Neural progenitor cell (in vitro differentiated cells): ENCODE measurements around the gene PPA2. TPM values are rescaled to one million over a fixed set of nuclear protein-coding genes. Genes with fewer than 3 reads are reported as not detected.

Experiments
- DNase-seq: peaks from one replicate; pipeline ENCODE4 v3.0.0-alpha.2; 2016; ENCODE audit warnings: low spot score
- H2AFZ ChIP-seq: fragments of 200-600 bp; sonication (generic); replicated peaks from 2 replicates; pipeline ENCODE4 v1.6.1; 2016; ENCODE audit warnings: antibody characterized with exemption
- H3F3A ChIP-seq: fragments of 200-600 bp; sonication (generic); 2 replicates; pipeline ENCODE4 v1.6.1; 2016; ENCODE audit warnings: antibody characterized with exemption, low read depth
- H3K27ac ChIP-seq: fragments of 200-600 bp; sonication (generic); 2 replicates; pipeline ENCODE4 v1.5.1; 2016; ENCODE audit warnings: mild to moderate bottlenecking
- H3K27me3 ChIP-seq: fragments of 200-600 bp; sonication (generic); 2 replicates; pipeline ENCODE4 v1.6.1; 2016; ENCODE audit warnings: mild to moderate bottlenecking, moderate library complexity
- H3K36me3 ChIP-seq: fragments of 200-600 bp; sonication (generic); 2 replicates; pipeline ENCODE4 v1.5.1; 2016
- H3K4me1 ChIP-seq: fragments of 200-600 bp; sonication (generic); 2 replicates; pipeline ENCODE4 v1.6.1; 2016; ENCODE audit warnings: mixed run types
- H3K4me2 ChIP-seq: fragments of 200-600 bp; sonication (generic); 2 replicates; pipeline ENCODE4 v1.6.1; 2016
- H3K4me3 ChIP-seq: fragments of 200-600 bp; sonication (generic); 2 replicates; pipeline ENCODE4 v1.5.1; 2016
- H3K79me2 ChIP-seq: fragments of 200-600 bp; sonication (generic); 2 replicates; pipeline ENCODE4 v1.6.1; 2016; ENCODE audit warnings: low read depth
- H3K9ac ChIP-seq: fragments of 200-600 bp; sonication (generic); 2 replicates; pipeline ENCODE4 v1.6.1; 2016
- H3K9me3 ChIP-seq: fragments of 200-600 bp; sonication (generic); 2 replicates; pipeline ENCODE4 v1.5.1; 2016; ENCODE audit warnings: low read depth
- H4K20me1 ChIP-seq: fragments of 200-600 bp; sonication (generic); 2 replicates; pipeline ENCODE4 v1.6.1; 2016; ENCODE audit warnings: low read depth
- H3K27ac Mint-ChIP-seq: 3 replicates; pipeline ENCODE4 v1.8.0; 2021; ENCODE audit warnings: mixed read lengths
- H3K27me3 Mint-ChIP-seq: 2 replicates; pipeline ENCODE4 v1.8.0; 2022; ENCODE audit warnings: low read depth, mild to moderate bottlenecking, inconsistent platforms, moderate library complexity, mixed read lengths; ENCODE audit not compliant: insufficient read depth
- H3K36me3 Mint-ChIP-seq: 3 replicates; pipeline ENCODE4 v1.8.0; 2021; ENCODE audit warnings: mixed read lengths
- H3K4me1 Mint-ChIP-seq: 3 replicates; pipeline ENCODE4 v1.8.0; 2021; ENCODE audit warnings: mixed read lengths
- H3K4me3 Mint-ChIP-seq: 3 replicates; pipeline ENCODE4 v1.8.0; 2021; ENCODE audit warnings: mild to moderate bottlenecking, moderate library complexity, mixed read lengths
- H3K9me3 Mint-ChIP-seq: 3 replicates; pipeline ENCODE4 v1.8.0; 2020; ENCODE audit warnings: mixed read lengths
- CTCF ChIP-seq: fragments of 200-600 bp; sonication (generic); IDR thresholded peaks from 2 replicates; pipeline ENCODE4 v1.5.1; 2017; ENCODE audit warnings: antibody characterized with exemption, mild to moderate bottlenecking
- EZH2 ChIP-seq: fragments of 200-600 bp; sonication (generic); IDR thresholded peaks from 2 replicates; pipeline ENCODE4 v1.6.1; 2017; ENCODE audit warnings: antibody characterized with exemption, mild to moderate bottlenecking, moderate library complexity
- EZH2phosphoT487 ChIP-seq: fragments of 200-600 bp; sonication (generic); IDR thresholded peaks from 2 replicates; pipeline ENCODE4 v1.6.1; 2017; ENCODE audit warnings: antibody characterized with exemption
- total RNA-seq: library from RNA; depleted of rRNA; stranded (reverse); fragments of >200 nt; gene quantifications from 2 replicates; pipeline ENCODE4 v1.2.3, GENCODE V29; 2015; ENCODE audit warnings: low replicate concordance

Gene PPA2
- total RNA-seq, 1 donor from 2014 or later, result 237 TPM

GRCh38 chr4:105451346-105451745 lies 22.5 kb downstream of the PPA2 start:
- H3K4me3 ChIP-seq, result no peak overlapping the region
- no peaks in the 10 kb centered on the region for H3F3A ChIP-seq
- H3K4me1 ChIP-seq, result no peaks in the 10 kb centered on the region
- H3K79me2 ChIP-seq, result peaks cover 40% of the 10 kb centered on the region
- Mint-ChIP-seq H3K36me3 (peaks cover 36% of the 10 kb centered on the region), H3K27me3 (peaks cover 2% of the 10 kb centered on the region), H3K4me1 (peaks cover 9% of the 10 kb centered on the region), H3K9me3 (no peaks in the 10 kb centered on the region), H3K27ac (no peak overlapping the region), H3K4me3 (no peak overlapping the region)
- no peak for DNase-seq
- no peak overlapping the region for H3K9ac ChIP-seq
- no peak overlapping the region for H2AFZ ChIP-seq
- no peak for TF ChIP-seq EZH2phosphoT487
- TF ChIP-seq EZH2, result no peak
- H3K27ac ChIP-seq, result no peak overlapping the region
- peaks cover 13% of the 10 kb centered on the region for H4K20me1 ChIP-seq
- no peaks in the 10 kb centered on the region for H3K9me3 ChIP-seq
- peaks cover 29% of the 10 kb centered on the region for H3K36me3 ChIP-seq
- no peak overlapping the region for H3K4me2 ChIP-seq
- H3K27me3 ChIP-seq, result no peaks in the 10 kb centered on the region

- Histone ChIP-seq H3K27ac (no peak overlapping the region), H3K9me3 (no peaks in the 10 kb centered on the region), H3K36me3 (peaks cover 54% of the 10 kb centered on the region), H2AFZ (no peak overlapping the region), H3F3A (no peaks in the 10 kb centered on the region), H3K4me2 (no peak overlapping the region), H4K20me1 (no peaks in the 10 kb centered on the region), H3K27me3 (no peaks in the 10 kb centered on the region), H3K4me1 (no peaks in the 10 kb centered on the region), H3K79me2 (peaks cover 3% of the 10 kb centered on the region), H3K9ac (no peak overlapping the region), H3K4me3 (no peak overlapping the region)
- Mint-ChIP-seq H3K4me1 (no peaks in the 10 kb centered on the region), H3K9me3 (peaks cover 7% of the 10 kb centered on the region), H3K27ac (no peak overlapping the region), H3K4me3 (no peak overlapping the region), H3K36me3 (peaks cover 37% of the 10 kb centered on the region), H3K27me3 (no peaks in the 10 kb centered on the region)
- DNase-seq, result no peak
- TF ChIP-seq CTCF (no peak), EZH2phosphoT487 (no peak), EZH2 (no peak)
These were observed 33.0 kb downstream of the PPA2 start for GRCh38 chr4:105440890-105441289.

- H3K36me3 ChIP-seq, result peaks cover 41% of the 10 kb centered on the region
- H3K27me3 ChIP-seq, result no peaks in the 10 kb centered on the region
- H3K4me3 ChIP-seq, result no peak overlapping the region
- H3K79me2 ChIP-seq, result peaks cover 3% of the 10 kb centered on the region
- Mint-ChIP-seq H3K27me3 (no peaks in the 10 kb centered on the region), H3K4me3 (no peak overlapping the region), H3K9me3 (peaks cover 13% of the 10 kb centered on the region), H3K4me1 (no peaks in the 10 kb centered on the region), H3K27ac (no peak overlapping the region), H3K36me3 (peaks cover 54% of the 10 kb centered on the region)
- H4K20me1 ChIP-seq, result no peaks in the 10 kb centered on the region
- DNase-seq, result no peak
- H3K4me2 ChIP-seq, result no peak overlapping the region
- no peak overlapping the region for H2AFZ ChIP-seq
- H3K9me3 ChIP-seq, result no peaks in the 10 kb centered on the region
- H3K9ac ChIP-seq, result no peak overlapping the region
- H3K27ac ChIP-seq, result no peak overlapping the region
- no peaks in the 10 kb centered on the region for H3K4me1 ChIP-seq
- TF ChIP-seq EZH2phosphoT487 (no peak), CTCF (no peak), EZH2 (no peak)
- H3F3A ChIP-seq, result no peaks in the 10 kb centered on the region
These were observed 36.2 kb downstream of the PPA2 start for GRCh38 chr4:105437637-105438036.

GRCh38 chr4:105436414-105436813 lies 37.4 kb downstream of the PPA2 start:
- Histone ChIP-seq H3K27me3 (no peaks in the 10 kb centered on the region), H3K27ac (no peak overlapping the region), H4K20me1 (no peaks in the 10 kb centered on the region), H3K9me3 (no peaks in the 10 kb centered on the region), H3K4me2 (no peak overlapping the region), H2AFZ (no peak overlapping the region), H3K79me2 (peaks cover 3% of the 10 kb centered on the region), H3K4me3 (no peak overlapping the region), H3K4me1 (no peaks in the 10 kb centered on the region), H3F3A (no peaks in the 10 kb centered on the region), H3K9ac (no peak overlapping the region), H3K36me3 (peaks cover 45% of the 10 kb centered on the region)
- TF ChIP-seq EZH2 (no peak), CTCF (no peak), EZH2phosphoT487 (no peak)
- Mint-ChIP-seq H3K4me3 (no peak overlapping the region), H3K27ac (no peak overlapping the region), H3K4me1 (no peaks in the 10 kb centered on the region), H3K9me3 (peaks cover 13% of the 10 kb centered on the region), H3K27me3 (no peaks in the 10 kb centered on the region), H3K36me3 (peaks cover 56% of the 10 kb centered on the region)
- DNase-seq, result no peak
